ENCODE data around the gene SACS. TPM values are rescaled to one million over a fixed set of nuclear protein-coding genes. Genes with fewer than 3 reads are reported as not detected.

Gene SACS
- total RNA-seq, 6 experiments from 2014 or later = 1.5 to 5.9 (median 3.3) TPM

GRCh38 chr13:23339225-23339624, 94.3 kb downstream of the SACS start:
- intact Hi-C loops (cut with DNase I) = no loop called here
- H3K27me3 ChIP-seq = no peaks in the 10 kb centered on the region
- peaks cover 0 to 3% (median 0%) of the 10 kb centered on the region in 4 donors for H3K36me3 ChIP-seq
- TF ChIP-seq POLR2A (IDR thresholded peaks at IDR 0.05) = no peak
- TF ChIP-seq, protein P1, sequence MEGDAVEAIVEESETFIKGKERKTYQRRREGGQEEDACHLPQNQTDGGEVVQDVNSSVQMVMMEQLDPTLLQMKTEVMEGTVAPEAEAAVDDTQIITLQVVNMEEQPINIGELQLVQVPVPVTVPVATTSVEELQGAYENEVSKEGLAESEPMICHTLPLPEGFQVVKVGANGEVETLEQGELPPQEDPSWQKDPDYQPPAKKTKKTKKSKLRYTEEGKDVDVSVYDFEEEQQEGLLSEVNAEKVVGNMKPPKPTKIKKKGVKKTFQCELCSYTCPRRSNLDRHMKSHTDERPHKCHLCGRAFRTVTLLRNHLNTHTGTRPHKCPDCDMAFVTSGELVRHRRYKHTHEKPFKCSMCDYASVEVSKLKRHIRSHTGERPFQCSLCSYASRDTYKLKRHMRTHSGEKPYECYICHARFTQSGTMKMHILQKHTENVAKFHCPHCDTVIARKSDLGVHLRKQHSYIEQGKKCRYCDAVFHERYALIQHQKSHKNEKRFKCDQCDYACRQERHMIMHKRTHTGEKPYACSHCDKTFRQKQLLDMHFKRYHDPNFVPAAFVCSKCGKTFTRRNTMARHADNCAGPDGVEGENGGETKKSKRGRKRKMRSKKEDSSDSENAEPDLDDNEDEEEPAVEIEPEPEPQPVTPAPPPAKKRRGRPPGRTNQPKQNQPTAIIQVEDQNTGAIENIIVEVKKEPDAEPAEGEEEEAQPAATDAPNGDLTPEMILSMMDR (IDR thresholded peaks at IDR 0.05) = no peak
- H3K4me3 ChIP-seq = no peak overlapping the region
- ATAC-seq (no peak), DNase-seq (no peak)
- 82% methylated on average over 1 of the region's 1 CpG for WGBS (ENCODE audit: insufficient coverage, low coverage, low lambda C conversion rate, missing lambda C conversion rate)
- no peak overlapping the region for H3K27ac ChIP-seq
- no peaks in the 10 kb centered on the region for H3K9me3 ChIP-seq
- no peaks in the 10 kb centered on the region for H3K4me1 ChIP-seq

DNA sequence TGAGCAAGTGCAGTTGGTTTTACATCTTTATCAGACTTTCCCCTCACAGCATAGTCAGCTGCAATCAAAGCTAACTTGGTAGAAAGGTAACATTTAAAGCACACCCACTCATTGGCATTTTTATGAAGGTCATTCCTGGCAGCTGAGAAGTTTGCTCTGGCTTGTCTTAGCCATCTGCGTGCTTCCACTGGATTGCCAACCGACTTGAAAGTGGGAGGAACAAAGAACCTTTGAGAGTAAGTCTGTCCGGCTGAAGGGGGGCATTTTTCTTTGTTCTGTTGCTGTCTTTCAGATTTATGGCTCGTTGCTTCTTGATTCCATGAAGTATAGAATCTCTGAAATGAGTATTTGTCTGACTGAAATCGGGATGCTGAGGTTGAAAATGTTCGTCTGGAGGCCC, 103.1 kb downstream of the SACS start:
- H3K4me1 ChIP-seq = no peaks in the 10 kb centered on the region
- TF ChIP-seq POLR2A (IDR thresholded peaks at IDR 0.05) = no peak
- TF ChIP-seq, protein P1 (IDR thresholded peaks at IDR 0.05) = no peak
- 93% methylated on average over 6 of the region's 6 CpGs for WGBS (ENCODE audit: insufficient coverage, low coverage, low lambda C conversion rate, missing lambda C conversion rate)
- no peak overlapping the region for H3K27ac ChIP-seq
- intact Hi-C loops (cut with DNase I) = no loop called here
- no peaks in the 10 kb centered on the region for H3K9me3 ChIP-seq
- DNase-seq = no peak
- no peak overlapping the region for H3K4me3 ChIP-seq
- no peaks in the 10 kb centered on the region for H3K36me3 ChIP-seq
- ATAC-seq = no peak
- H3K27me3 ChIP-seq = no peaks in the 10 kb centered on the region

GRCh38 chr13:23325191-23325590, 108.3 kb downstream of the SACS start:
- Histone ChIP-seq H3K9me3 (no peaks in the 10 kb centered on the region), H3K36me3 (no peaks in the 10 kb centered on the region), H3K4me3 (no peak overlapping the region), H3K4me1 (no peaks in the 10 kb centered on the region), H3K27me3 (no peaks in the 10 kb centered on the region), H3K27ac (no peak overlapping the region)
- ATAC-seq = no peak
- intact Hi-C loops (cut with DNase I) = no loop called here
- no peak for DNase-seq
- TF ChIP-seq POLR2A (IDR thresholded peaks at IDR 0.05) = no peak
- TF ChIP-seq, protein P1 (IDR thresholded peaks at IDR 0.05) = no peak
- WGBS (ENCODE audit: insufficient coverage, low coverage, low lambda C conversion rate, missing lambda C conversion rate) = 44% methylated on average over 2 of the region's 2 CpGs

- no peaks in the 10 kb centered on the region for H3K4me1 ChIP-seq
- intact Hi-C loops (cut with DNase I) = no loop called here
- ATAC-seq (no peak), DNase-seq (no peak)
- H3K27ac ChIP-seq = no peak overlapping the region
- H3K4me3 ChIP-seq = no peak overlapping the region
- no peak for TF ChIP-seq POLR2A (IDR thresholded peaks at IDR 0.05)
- TF ChIP-seq, protein P1 (IDR thresholded peaks at IDR 0.05) = no peak
- no peaks in the 10 kb centered on the region for H3K36me3 ChIP-seq
- no peaks in the 10 kb centered on the region for H3K9me3 ChIP-seq
- 47% methylated on average over 16 of the region's 17 CpGs for WGBS (ENCODE audit: insufficient coverage, low coverage, low lambda C conversion rate, missing lambda C conversion rate)
- H3K27me3 ChIP-seq = no peaks in the 10 kb centered on the region
Measured at GRCh38 chr13:23323946-23324709, 109.4 kb downstream of the SACS start.
